GM12892 (cell line): ENCODE data around the gene MTA2.
A peak's percentile ranks its signal among the peaks of the same experiment; 100 is the strongest.
"Not testable (repeated sequence)": the region's sequence is repeated elsewhere in the genome, so short reads cannot be mapped to it uniquely, and the experiment has no call there.

ENCODE experiments used
- DNase-seq: peaks from one replicate; pipeline ENCODE4 v3.0.0; 2011; ENCODE audit not compliant: insufficient read length
- FAIRE-seq: peaks from 2 replicates; lab custom pipeline; 2011; peaks lifted over from hg19 to GRCh38; lab: Jason Lieb, UNC
- POLR2A ChIP-seq: IDR thresholded peaks from 2 replicates; pipeline ENCODE4 v1.6.1; 2011; ENCODE audit warnings: low read depth, low read length, control low read depth
- POLR2AphosphoS5 ChIP-seq: IDR thresholded peaks from 2 replicates; pipeline ENCODE4 v1.6.1; 2011; ENCODE audit warnings: low read depth, low read length, control low read depth
- TAF1 ChIP-seq: IDR thresholded peaks from 2 replicates; pipeline ENCODE4 v1.6.1; 2011; ENCODE audit warnings: low read depth, mild to moderate bottlenecking, control low read depth, low read length, borderline replicate concordance

Gene MTA2

GRCh38 chr11:62569611-62570010 lies 32.1 kb downstream of the MTA2 start:
- DNase-seq: no peak
- no peak for TF ChIP-seq TAF1
- TF ChIP-seq POLR2A: no peak
- no peak for TF ChIP-seq POLR2AphosphoS5
- FAIRE-seq: no peak

- FAIRE-seq (no peak), DNase-seq (no peak)
- TF ChIP-seq TAF1 (no peak), POLR2AphosphoS5 (0 out of 2 replicates have a peak, but pooled peaks have one; percentile 18)
Observed at GRCh38 chr11:62567018-62567633, 34.5 kb downstream of the MTA2 start.

GRCh38 chr11:62566247-62566646 lies 35.4 kb downstream of the MTA2 start:
- no peak for FAIRE-seq
- no peak for DNase-seq
- TF ChIP-seq TAF1: no peak
- no peak for TF ChIP-seq POLR2AphosphoS5
- TF ChIP-seq POLR2A: no peak

- FAIRE-seq (no peak), DNase-seq (no peak)
- TF ChIP-seq POLR2AphosphoS5 (no peak), POLR2A (no peak), TAF1 (no peak)
Observed at GRCh38 chr11:62565100-62565802, 36.4 kb downstream of the MTA2 start.

GRCh38 chr11:62561677-62562230 lies 39.9 kb downstream of the MTA2 start:
- not testable (repeated sequence) for DNase-seq, FAIRE-seq

GRCh38 chr11:62560566-62561103 lies 41.0 kb downstream of the MTA2 start:
- no peak for TF ChIP-seq POLR2AphosphoS5
- no peak for TF ChIP-seq TAF1
- TF ChIP-seq POLR2A: no peak
- DNase-seq: no peak
- peak; percentile 51 for FAIRE-seq

GRCh38 chr11:62559626-62560025 lies 42.0 kb downstream of the MTA2 start:
- not testable (repeated sequence) for DNase-seq, FAIRE-seq

GRCh38 chr11:62559204-62559603 lies 42.5 kb downstream of the MTA2 start:
- DNase-seq: no peak
- FAIRE-seq: no peak
- TF ChIP-seq TAF1 (no peak), POLR2AphosphoS5 (no peak), POLR2A (no peak; the same call in 1 of the 2 replicates)

GRCh38 chr11:62558669-62559068 lies 43.0 kb downstream of the MTA2 start:
- DNase-seq: no peak
- TF ChIP-seq TAF1 (no peak), POLR2A (peak; percentile 46), POLR2AphosphoS5 (no peak)
- FAIRE-seq: no peak

GRCh38 chr11:62556875-62557631 lies 44.6 kb downstream of the MTA2 start:
- DNase-seq (no peak), FAIRE-seq (no peak)
- TF ChIP-seq POLR2AphosphoS5: no peak; the same call in 1 of the 2 replicates
- TF ChIP-seq TAF1: no peak
- no peak for TF ChIP-seq POLR2A

- FAIRE-seq (peak; percentile 92), DNase-seq (no peak)
Observed at GRCh38 chr11:62556108-62556874, 45.4 kb downstream of the MTA2 start.

More at GRCh38 chr11:62556108-62556874, 45.4 kb downstream of the MTA2 start:
- TF ChIP-seq POLR2AphosphoS5: 0 out of 2 replicates have a peak, but pooled peaks have one; percentile 58
- TF ChIP-seq TAF1: no peak
- TF ChIP-seq POLR2A: peak; percentile 41; the same call in 1 of the 2 replicates
